Measurements from ENCODE around the gene PTGES. TPM values are rescaled to one million over a fixed set of nuclear protein-coding genes. Genes with fewer than 3 reads are reported as not detected.
A peak's percentile ranks its signal among the peaks of the same experiment; 100 is the strongest.
"Not testable (repeated sequence)": the region's sequence is repeated elsewhere in the genome, so short reads cannot be mapped to it uniquely, and the experiment has no call there.

Gene PTGES
- total RNA-seq, 2 donors from 2014 or later = not detected

DNA sequence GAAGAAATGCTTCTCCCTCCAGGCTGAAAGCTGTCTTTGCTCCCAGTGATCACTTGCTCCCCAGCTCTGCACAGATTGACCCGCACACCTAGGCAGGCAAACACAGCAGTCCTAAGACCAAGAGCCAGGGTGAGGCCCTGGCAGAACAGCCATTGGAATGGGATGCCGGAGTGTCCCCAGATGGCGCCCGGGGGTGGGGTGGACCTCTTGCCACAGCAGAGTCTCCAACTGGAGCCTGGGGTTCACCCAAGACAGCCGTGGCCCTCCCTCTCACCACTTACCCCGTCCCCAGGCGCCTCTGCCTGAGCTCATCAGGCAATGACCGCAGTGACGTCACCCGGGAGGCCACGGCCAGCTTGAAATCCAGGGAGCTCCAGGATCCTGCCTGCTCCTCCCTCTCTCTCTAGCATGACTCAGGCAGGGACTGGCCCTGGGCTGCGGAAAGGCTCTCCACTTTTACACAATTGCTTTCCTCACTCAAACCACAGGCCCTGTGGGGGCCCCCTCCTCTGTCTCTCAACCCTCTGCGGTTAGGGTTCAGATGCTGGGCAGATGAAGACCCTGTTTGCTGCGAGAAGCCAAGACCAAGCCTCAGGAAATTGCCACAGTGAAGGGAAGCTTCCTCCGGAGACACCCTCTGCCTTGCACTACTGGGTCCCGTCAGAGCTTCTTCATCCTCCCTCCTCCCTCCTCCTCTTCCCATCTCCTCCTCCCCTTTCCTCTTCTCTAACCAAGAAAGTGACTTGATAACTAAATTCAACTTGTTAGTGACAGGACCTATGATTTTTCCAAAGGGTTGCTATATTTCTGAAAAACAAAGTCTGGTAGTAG lies 24.3 kb upstream of the PTGES start:
- ATAC-seq (replicated peaks) = peak; percentile 93
- H3K9me3 Mint-ChIP-seq = no peaks in the 10 kb centered on the region
- peak overlapping the region; percentile 16 for H3K4me3 Mint-ChIP-seq
- peaks cover 10% of the 10 kb centered on the region for H3K4me1 Mint-ChIP-seq
- H3K27ac Mint-ChIP-seq = peak overlapping the region; percentile 47
- H3K27me3 Mint-ChIP-seq = peaks cover 12% of the 10 kb centered on the region
- H3K36me3 Mint-ChIP-seq (ENCODE audit: low read depth) = no peaks in the 10 kb centered on the region

DNA sequence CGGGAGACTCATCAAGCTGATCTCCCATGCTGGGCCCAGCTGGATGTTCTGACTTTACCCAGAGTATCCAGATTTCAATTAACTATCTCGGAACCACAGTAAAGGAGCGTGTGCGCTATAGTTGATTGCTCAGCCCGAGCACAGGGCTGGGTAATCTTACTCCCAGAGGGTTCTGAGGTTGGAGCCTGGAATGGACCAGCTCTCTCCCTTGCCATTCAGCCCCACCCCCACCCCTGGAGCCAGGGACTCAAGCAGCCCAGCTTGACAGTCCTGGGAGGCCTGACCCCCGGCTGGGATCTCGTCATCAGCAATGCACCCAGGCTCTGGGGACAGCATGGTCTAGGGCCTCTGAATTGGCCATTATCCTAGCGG lies 23.7 kb upstream of the PTGES start:
- Mint-ChIP-seq H3K9me3 (no peaks in the 10 kb centered on the region), H3K27me3 (peaks cover 12% of the 10 kb centered on the region), H3K4me1 (peaks cover 10% of the 10 kb centered on the region), H3K36me3 (ENCODE audit: low read depth) (no peaks in the 10 kb centered on the region), H3K4me3 (no peak overlapping the region), H3K27ac (no peak overlapping the region)
- ATAC-seq (replicated peaks) = no peak

DNA sequence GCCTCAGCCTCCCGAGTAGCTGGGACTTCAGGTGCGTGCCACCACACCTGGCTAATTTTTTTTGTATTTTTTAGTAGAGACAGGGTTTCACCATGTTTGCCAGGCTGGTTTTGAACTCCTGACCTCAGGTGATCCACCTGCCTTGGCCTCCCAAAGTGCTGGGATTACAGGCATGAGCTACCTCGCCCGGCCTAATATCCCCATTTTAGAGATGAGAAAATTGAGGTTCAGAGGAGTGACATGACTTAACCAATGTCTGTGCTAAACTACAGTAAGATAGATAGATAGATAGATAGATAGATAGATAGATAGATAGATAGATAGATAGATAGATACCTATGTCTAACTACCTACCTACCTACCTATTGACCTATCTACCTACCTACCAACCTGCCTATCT lies 23.3 kb upstream of the PTGES start:
- not testable (repeated sequence) for H3K36me3 Mint-ChIP-seq (ENCODE audit: low read depth); H3K4me1 Mint-ChIP-seq; H3K4me3 Mint-ChIP-seq; ATAC-seq (replicated peaks); H3K9me3 Mint-ChIP-seq; H3K27ac Mint-ChIP-seq
- peaks cover 12% of the 10 kb centered on the region for H3K27me3 Mint-ChIP-seq

DNA sequence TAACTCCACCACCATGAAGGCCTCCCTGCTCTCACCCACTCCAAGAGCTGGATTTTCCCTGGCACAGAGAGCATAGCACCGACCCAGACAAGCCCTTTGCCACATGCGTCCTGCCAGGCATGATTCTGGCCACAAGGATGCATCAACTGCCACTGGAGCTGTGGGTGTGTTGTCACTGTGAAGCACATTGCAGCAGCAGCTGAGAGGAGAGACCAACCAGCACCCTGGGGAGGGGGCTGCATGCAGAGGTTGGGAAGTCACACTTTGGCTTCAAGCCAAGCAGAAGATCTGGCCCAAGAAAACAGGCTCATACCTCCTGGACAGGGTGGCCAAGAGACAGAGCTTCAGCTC lies 22.6 kb upstream of the PTGES start:
- Mint-ChIP-seq H3K36me3 (ENCODE audit: low read depth) (no peaks in the 10 kb centered on the region), H3K27me3 (peaks cover 12% of the 10 kb centered on the region), H3K4me3 (no peak overlapping the region), H3K9me3 (no peaks in the 10 kb centered on the region), H3K4me1 (peaks cover 10% of the 10 kb centered on the region), H3K27ac (no peak overlapping the region)
- ATAC-seq (replicated peaks) = no peak

DNA sequence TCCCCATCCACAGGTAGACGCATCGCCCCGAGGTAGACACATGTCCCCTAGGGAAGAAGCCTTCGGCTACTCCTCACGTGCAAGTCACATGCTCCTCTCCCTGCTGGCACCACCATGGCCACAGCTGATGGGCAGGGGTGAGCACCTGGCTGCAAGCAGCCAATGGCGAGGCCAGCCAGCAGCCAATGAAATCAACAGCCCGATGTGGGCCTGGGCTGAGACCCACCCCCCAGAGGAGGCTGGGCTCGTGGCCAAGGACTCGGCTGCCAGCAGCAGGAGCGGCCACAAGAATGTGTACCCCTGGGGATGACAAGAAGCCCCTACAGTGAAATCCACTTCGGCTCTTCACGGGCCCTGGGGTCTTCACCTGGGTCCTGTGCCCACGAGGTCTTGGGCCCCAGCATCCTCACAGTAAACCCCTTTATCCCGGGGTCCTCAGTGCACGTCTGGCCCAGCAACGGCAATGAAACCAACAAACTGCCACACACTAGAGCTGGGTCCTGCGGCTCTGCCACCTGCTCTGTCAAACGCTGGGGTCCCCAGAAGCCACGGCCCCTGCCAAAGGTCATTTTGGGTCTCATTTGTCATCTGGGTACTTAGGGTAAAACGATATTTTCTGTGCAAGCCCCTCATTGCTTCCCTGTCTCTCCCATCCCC lies 22.1 kb upstream of the PTGES start:
- no peak for ATAC-seq (replicated peaks)
- no peak overlapping the region for H3K4me3 Mint-ChIP-seq
- peaks cover 10% of the 10 kb centered on the region for H3K4me1 Mint-ChIP-seq
- peaks cover 12% of the 10 kb centered on the region for H3K27me3 Mint-ChIP-seq
- no peaks in the 10 kb centered on the region for H3K36me3 Mint-ChIP-seq (ENCODE audit: low read depth)
- H3K27ac Mint-ChIP-seq = no peak overlapping the region
- H3K9me3 Mint-ChIP-seq = no peaks in the 10 kb centered on the region

DNA sequence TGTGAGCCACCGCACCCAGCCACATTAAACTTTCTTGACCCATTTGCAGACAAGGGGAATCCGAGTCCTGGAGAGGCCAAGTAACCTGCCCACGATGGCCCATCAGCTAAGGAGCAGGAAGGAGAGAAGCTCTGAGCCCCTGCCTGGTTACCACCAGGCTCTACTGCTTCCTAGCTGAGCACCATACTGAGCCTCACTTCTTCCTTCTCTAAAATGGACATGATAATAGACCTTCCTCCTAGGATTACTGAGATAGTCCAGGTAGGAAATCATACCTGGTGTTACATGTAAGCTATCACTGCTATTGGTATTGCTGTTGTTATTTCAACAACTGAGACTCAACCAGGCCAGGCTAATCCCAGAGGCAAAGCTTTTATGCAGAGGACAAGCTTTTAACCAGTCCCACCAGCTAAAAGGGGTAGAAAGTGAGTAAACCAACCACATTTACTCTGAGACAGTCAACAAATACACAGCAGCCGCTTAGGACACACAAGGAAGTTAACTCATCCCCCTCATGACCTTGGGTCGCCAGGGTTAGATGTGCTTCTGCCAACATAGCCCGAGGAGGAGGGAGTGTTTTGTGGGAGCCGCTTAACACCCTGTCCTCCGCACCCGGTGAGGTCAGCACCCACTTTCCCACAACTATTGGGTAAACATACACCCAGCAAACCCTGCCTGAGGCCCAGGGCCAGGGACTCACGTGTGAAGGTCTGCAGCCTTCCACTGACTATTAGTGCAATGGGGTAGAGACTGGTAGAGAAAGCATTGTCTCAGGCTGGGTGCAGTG lies 20.6 kb upstream of the PTGES start:
- Mint-ChIP-seq H3K4me3 (no peak overlapping the region), H3K4me1 (peaks cover 10% of the 10 kb centered on the region), H3K27ac (no peak overlapping the region), H3K36me3 (ENCODE audit: low read depth) (no peaks in the 10 kb centered on the region), H3K9me3 (no peaks in the 10 kb centered on the region), H3K27me3 (peaks cover 10% of the 10 kb centered on the region)
- no peak for ATAC-seq (replicated peaks)

DNA sequence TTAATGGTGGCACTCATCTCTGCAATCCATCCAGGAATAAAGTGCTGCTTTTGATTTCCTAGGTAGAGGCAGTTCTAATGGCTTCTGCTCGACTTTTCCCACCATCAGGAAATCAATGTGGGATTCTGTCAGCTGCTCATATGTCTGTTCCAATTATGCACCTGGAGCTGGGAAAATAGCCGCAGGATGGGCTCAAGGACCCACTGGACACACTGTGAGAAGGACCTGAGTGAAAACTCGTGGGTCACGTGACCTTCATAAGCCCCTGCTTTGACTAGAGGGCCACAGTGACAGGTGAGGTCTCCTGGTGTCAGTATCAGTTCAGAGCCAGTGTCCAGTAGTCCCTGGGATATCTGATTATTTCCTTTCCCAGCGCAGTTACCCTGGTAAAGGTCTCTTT lies 17.9 kb upstream of the PTGES start:
- H3K27ac Mint-ChIP-seq = no peak overlapping the region
- no peaks in the 10 kb centered on the region for H3K9me3 Mint-ChIP-seq
- ATAC-seq (replicated peaks) = no peak
- no peaks in the 10 kb centered on the region for H3K36me3 Mint-ChIP-seq (ENCODE audit: low read depth)
- H3K27me3 Mint-ChIP-seq = peaks cover 3% of the 10 kb centered on the region
- H3K4me1 Mint-ChIP-seq = no peaks in the 10 kb centered on the region
- no peak overlapping the region for H3K4me3 Mint-ChIP-seq

DNA sequence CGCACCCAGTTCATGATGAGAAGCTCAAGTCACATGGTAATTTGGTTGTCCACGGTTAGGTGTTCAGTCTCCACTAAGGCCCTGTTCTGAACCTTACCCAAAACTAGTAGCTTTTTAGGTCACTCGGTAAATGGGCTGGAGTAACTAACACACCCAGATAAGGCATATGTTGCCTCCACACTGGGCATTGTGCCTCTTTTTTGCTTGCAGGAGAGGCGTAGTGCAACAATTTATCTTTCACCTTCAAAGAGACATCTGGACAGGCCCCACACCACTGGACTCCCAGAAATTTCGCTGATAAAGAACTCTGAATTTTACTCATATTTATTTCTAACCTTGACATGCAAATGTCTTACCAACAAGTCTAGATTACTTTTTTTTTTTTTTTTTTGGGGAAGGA lies 16.8 kb upstream of the PTGES start:
- Mint-ChIP-seq H3K4me3 (no peak overlapping the region), H3K27me3 (peaks cover 3% of the 10 kb centered on the region), H3K9me3 (no peaks in the 10 kb centered on the region), H3K36me3 (ENCODE audit: low read depth) (no peaks in the 10 kb centered on the region), H3K4me1 (no peaks in the 10 kb centered on the region), H3K27ac (no peak overlapping the region)
- ATAC-seq (replicated peaks) = no peak

DNA sequence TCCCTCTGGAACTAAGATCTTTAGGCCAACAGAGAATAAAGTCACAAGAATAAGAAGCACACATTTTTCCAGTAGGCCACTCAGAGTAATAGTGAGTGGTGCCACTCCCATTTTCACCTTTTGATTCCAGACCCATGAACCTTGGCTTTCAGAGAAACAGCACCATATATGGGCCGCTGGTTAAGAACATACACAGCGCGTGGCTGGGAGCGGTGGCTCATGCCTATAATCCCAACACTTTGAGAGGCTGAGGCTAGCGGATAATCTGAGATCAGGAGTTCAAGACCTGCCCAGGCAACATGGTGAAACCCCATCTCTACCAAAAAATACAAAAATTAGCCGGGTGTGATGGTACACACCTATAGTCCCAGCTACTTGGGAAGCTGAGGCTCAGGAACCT lies 15.6 kb upstream of the PTGES start:
- ATAC-seq (replicated peaks) = no peak
- Mint-ChIP-seq H3K36me3 (ENCODE audit: low read depth) (no peaks in the 10 kb centered on the region), H3K9me3 (no peaks in the 10 kb centered on the region), H3K27ac (no peak overlapping the region), H3K27me3 (no peaks in the 10 kb centered on the region), H3K4me1 (no peaks in the 10 kb centered on the region), H3K4me3 (no peak overlapping the region)

DNA sequence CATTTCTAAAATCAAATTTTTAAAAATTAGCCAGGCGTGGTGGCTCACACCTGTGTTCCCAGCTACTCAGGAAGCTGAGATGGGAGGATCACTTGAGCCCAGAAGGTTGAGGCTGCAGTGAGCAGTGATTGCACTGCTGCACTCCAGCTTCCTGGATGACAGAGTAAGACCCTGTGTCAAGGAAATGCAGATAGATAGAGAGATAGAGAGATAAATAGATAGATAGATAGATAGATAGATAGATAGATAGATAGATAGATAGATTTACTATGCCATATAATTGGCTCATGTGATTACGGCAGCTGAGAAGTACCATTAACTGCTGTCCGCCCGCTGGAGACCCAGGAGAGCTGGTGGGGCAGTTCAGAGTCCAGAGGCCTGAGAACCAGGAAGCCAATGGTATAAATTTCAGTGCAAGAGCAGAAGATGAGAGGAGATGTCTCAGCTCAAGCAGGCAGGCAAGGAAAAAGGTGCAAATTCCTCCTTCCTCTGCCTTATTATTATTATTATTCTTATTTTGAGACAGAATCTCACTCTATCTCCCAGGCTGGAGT lies 13.0 kb upstream of the PTGES start:
- H3K36me3 Mint-ChIP-seq (ENCODE audit: low read depth) = no peaks in the 10 kb centered on the region
- no peak for ATAC-seq (replicated peaks)
- H3K4me1 Mint-ChIP-seq = no peaks in the 10 kb centered on the region
- H3K27me3 Mint-ChIP-seq = no peaks in the 10 kb centered on the region
- H3K27ac Mint-ChIP-seq = no peak overlapping the region
- no peaks in the 10 kb centered on the region for H3K9me3 Mint-ChIP-seq
- no peak overlapping the region for H3K4me3 Mint-ChIP-seq

DNA sequence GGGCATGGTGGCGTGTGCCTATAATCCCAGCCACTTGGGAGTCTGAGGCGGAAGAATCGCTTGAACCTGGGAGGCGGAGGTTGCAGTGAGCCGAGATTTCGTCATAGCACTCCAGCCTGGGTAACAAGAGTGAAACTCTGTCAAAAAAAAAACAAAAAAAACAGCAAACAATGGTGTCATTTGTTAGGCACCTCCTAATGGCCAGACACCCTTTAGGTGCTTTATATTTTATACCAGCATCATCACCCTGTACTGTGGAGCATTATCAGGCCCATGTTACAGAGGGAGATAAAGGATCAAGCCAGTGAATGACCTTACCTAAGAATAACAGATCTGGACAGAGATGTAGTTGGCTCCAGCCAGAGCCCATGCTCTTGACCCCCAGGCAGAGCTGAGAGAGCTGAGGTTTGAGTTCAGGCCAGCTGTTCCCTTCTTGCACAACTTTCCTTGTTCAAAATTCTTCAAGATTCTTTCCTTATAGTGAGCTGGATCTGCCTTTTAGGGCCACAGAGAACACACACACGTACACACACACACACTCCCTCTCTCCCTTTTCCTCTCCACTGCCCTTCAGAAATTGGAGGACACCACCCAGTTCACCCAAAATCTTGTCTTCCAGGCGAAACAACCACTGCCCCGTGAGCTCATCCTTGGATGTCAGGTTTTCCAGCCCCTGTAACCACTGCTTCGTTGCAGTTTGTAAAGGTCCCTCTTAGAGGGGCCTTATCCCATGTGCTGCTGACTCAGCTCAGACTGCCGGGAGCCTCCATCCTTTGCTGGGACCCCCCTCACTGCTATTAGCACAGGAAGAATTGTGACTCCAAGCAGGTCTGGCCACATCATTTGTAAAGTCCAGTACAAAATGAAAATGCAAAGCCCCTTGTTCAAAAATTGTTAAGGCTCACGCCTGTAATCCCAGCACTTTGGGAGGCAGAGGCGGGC lies 10.4 kb upstream of the PTGES start:
- Mint-ChIP-seq H3K27ac (peak overlapping the region; percentile 28), H3K4me3 (no peak overlapping the region), H3K27me3 (peaks cover under 1% of the 10 kb centered on the region), H3K36me3 (ENCODE audit: low read depth) (no peaks in the 10 kb centered on the region), H3K4me1 (peaks cover under 1% of the 10 kb centered on the region), H3K9me3 (no peaks in the 10 kb centered on the region)
- no peak for ATAC-seq (replicated peaks)

DNA sequence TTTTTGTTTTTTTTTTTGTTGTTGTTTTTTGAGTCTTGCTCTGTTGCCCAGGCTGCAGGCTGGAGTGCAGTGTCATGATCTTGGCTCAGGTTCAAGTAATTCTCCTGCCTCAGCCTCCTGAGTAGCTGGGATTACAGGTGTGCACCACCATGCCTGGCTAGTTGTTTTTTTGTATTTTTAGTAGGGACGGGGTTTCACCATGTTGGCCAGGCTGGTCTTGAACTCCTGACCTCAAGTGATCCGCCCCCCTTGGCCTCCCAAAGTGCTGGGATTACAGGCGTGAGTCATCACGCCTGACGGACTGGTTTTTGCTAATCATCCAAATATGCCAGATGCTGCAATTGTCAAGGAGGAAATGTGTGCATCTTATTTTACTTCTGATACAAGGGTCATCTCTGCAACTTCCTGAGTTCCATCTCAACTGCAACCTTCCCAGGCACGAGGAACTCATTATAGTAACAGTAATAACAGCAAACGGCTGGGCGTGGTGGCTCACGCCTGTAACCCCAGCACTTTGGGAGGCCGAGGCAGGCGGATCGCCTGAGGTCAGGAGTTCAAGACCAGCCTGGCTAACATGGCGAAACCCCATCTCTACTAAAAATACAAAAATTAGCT lies 9.6 kb upstream of the PTGES start:
- H3K4me3 Mint-ChIP-seq; H3K9me3 Mint-ChIP-seq; H3K4me1 Mint-ChIP-seq; H3K27me3 Mint-ChIP-seq; H3K36me3 Mint-ChIP-seq (ENCODE audit: low read depth); ATAC-seq (replicated peaks); H3K27ac Mint-ChIP-seq: not testable (repeated sequence)

DNA sequence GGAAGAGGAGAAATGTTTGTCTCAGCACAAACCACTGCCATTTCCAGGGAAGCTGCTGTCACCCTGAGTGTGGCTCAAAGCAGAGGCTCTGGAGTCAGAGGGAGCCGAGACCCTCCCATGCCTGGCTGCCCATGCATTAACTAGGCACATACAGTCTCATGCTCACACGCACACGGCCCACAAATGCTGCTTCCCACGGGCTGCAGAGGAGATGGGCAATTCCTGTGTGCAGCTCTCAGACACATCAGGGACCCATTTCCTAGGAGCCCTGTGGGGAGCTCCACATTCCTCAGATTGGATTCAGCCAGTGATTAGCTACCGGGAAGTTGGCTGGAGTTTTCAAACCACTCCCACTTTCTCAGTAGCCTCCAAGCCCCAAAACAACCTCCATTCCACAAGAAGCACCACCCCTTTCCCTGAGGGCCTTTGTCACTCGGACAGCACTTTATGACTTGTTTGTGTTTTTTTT lies 9.1 kb upstream of the PTGES start:
- peaks cover 8% of the 10 kb centered on the region for H3K4me1 Mint-ChIP-seq
- ATAC-seq (replicated peaks) = no peak

More for the DNA sequence above, 9.1 kb upstream of the PTGES start:
- no peaks in the 10 kb centered on the region for H3K36me3 Mint-ChIP-seq (ENCODE audit: low read depth)
- no peaks in the 10 kb centered on the region for H3K9me3 Mint-ChIP-seq
- no peak overlapping the region for H3K27ac Mint-ChIP-seq
- no peak overlapping the region for H3K4me3 Mint-ChIP-seq
- H3K27me3 Mint-ChIP-seq = peaks cover 4% of the 10 kb centered on the region
